GM18907 (cell line): ENCODE results near the gene ABCA13.

ENCODE experiments used
- ATAC-seq: cut with Tn5 transposase; IDR thresholded peaks from one replicate; pipeline ENCODE4 v1.9.1; 2021; ENCODE audit warnings: mild to moderate bottlenecking, moderate library complexity; ENCODE audit not compliant: unreplicated experiment

The ABCA13 gene

GRCh38 chr7:48355346-48355745, 184.1 kb downstream of the ABCA13 start:
- no peak for ATAC-seq

- ATAC-seq: no peak
Measured at GRCh38 chr7:48360574-48360973, 189.3 kb downstream of the ABCA13 start.

GRCh38 chr7:48363174-48363573, 191.9 kb downstream of the ABCA13 start:
- no peak for ATAC-seq

- no peak for ATAC-seq
Measured at GRCh38 chr7:48365010-48365409, 193.8 kb downstream of the ABCA13 start.

GRCh38 chr7:48366096-48366495, 194.8 kb downstream of the ABCA13 start:
- ATAC-seq: no peak

GRCh38 chr7:48376263-48376662, 205.0 kb downstream of the ABCA13 start:
- ATAC-seq: no peak

- ATAC-seq: no peak
Measured at GRCh38 chr7:48380921-48381320, 209.7 kb downstream of the ABCA13 start.

GRCh38 chr7:48381571-48381970, 210.3 kb downstream of the ABCA13 start:
- no peak for ATAC-seq

- no peak for ATAC-seq
Measured at GRCh38 chr7:48384180-48384752, 213.0 kb downstream of the ABCA13 start.

- ATAC-seq: no peak
Measured at GRCh38 chr7:48387932-48388331, 216.7 kb downstream of the ABCA13 start.

- no peak for ATAC-seq
Measured at GRCh38 chr7:48388911-48389310, 217.7 kb downstream of the ABCA13 start.

GRCh38 chr7:48389977-48390376, 218.7 kb downstream of the ABCA13 start:
- ATAC-seq: peak; percentile 63

GRCh38 chr7:48390388-48391327, 219.4 kb downstream of the ABCA13 start:
- peak; percentile 45 for ATAC-seq

- ATAC-seq: no peak
Measured at GRCh38 chr7:48398191-48398590, 226.9 kb downstream of the ABCA13 start.

GRCh38 chr7:48402721-48403120, 231.5 kb downstream of the ABCA13 start:
- no peak for ATAC-seq

- ATAC-seq: no peak
Measured at GRCh38 chr7:48408731-48409130, 237.5 kb downstream of the ABCA13 start.

- ATAC-seq: peak; percentile 76
Measured at GRCh38 chr7:48411619-48412018, 240.4 kb downstream of the ABCA13 start.

- ATAC-seq: no peak
Measured at GRCh38 chr7:48414011-48414732, 242.9 kb downstream of the ABCA13 start.

- ATAC-seq: no peak
Measured at GRCh38 chr7:48416327-48416908, 245.2 kb downstream of the ABCA13 start.

- ATAC-seq: no peak
Measured at GRCh38 chr7:48419401-48419800, 248.1 kb downstream of the ABCA13 start.

GRCh38 chr7:48420206-48420605, 248.9 kb downstream of the ABCA13 start:
- ATAC-seq: no peak
